LNCAP (cell line): ENCODE data around the gene PUS1.

Experiments used
- CTCF ChIP-seq: fragments of 450-650 bp; IDR thresholded peaks from 2 replicates; pipeline ENCODE4 v1.5.1; 2017; ENCODE audit warnings: mild to moderate bottlenecking

PUS1 gene

GRCh38 chr12:131982041-131982440 is 53.0 kb downstream of the PUS1 start:
- no peak for TF ChIP-seq CTCF

- no peak for TF ChIP-seq CTCF
Measured at GRCh38 chr12:131983026-131983425, 54.0 kb downstream of the PUS1 start.

- TF ChIP-seq CTCF = no peak
Measured at GRCh38 chr12:131983554-131983953, 54.5 kb downstream of the PUS1 start.

- TF ChIP-seq CTCF = no peak
Measured at GRCh38 chr12:131984334-131984733, 55.3 kb downstream of the PUS1 start.

- TF ChIP-seq CTCF = no peak
Measured at GRCh38 chr12:131986361-131986760, 57.3 kb downstream of the PUS1 start.

GRCh38 chr12:131986910-131987309 is 57.8 kb downstream of the PUS1 start:
- no peak for TF ChIP-seq CTCF

GRCh38 chr12:131987552-131987951 is 58.5 kb downstream of the PUS1 start:
- no peak for TF ChIP-seq CTCF

- TF ChIP-seq CTCF = no peak
Measured at GRCh38 chr12:131988054-131988796, 59.1 kb downstream of the PUS1 start.
